ENCODE results near the gene AKNA.

Gene AKNA

DNA sequence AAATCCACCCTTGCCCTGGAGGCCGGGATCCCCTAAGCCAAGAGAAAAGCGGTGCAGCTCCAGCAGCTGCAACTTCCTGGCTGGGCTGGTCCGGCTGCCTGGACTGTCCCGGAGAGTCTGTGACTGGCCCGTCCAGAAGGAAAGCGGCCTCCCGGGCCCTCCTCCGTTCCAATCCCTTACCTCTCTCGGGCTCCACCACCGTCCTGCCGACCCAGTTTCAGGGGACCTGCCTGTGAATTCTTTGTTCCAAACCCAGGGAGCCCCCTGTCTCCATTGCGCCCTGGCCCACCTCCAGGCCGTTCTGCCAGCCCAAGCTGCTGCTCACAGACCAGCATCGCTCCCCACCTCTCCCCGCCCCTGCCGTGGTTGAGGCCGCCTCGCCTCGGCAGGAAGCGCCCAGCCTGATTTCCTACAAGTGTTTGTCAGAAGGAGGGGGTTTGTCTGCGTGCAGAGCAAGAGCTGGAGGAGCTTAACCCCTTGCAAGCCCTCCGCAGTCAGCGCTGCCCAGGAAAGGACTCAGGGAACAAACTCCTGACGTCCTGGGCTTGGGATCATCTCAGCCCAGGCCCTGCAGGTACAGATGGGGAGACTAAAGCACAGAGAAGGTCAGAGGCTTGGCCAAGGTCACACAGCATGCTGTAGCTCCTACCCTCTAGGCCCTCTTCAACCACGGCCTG, at the start of gene AKNA:
TSS of gene AKNA (minus strand) at position 303 of the 677 bp plus-strand sequence. CDS start 6,649 bp downstream, outside the sequence.
- peak; percentile 92 for DNase-seq

DNA sequence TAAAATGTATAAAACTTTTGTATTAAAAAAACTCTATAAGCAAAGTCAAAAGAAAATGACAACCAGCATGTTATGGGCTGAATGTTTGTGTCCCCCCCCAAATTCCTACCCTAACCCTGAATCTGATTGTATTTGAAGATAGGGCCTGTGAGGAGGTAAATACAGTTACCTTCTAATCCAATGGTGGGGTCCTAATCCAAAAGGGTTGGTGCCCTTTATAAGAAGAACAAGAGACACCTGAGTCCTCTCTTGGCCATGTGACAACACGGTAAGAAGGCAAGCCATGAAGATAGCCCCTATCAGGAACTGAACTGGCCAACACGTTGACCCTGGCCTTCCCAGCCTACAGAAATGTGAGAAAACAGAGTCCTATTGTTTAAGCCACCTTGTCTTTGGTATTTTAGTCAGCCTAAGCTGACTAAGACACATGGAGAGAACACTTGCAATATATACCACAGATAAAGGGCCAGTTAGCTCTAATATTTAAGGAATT, 49.7 kb upstream of the AKNA start:
- no peak for DNase-seq

DNA sequence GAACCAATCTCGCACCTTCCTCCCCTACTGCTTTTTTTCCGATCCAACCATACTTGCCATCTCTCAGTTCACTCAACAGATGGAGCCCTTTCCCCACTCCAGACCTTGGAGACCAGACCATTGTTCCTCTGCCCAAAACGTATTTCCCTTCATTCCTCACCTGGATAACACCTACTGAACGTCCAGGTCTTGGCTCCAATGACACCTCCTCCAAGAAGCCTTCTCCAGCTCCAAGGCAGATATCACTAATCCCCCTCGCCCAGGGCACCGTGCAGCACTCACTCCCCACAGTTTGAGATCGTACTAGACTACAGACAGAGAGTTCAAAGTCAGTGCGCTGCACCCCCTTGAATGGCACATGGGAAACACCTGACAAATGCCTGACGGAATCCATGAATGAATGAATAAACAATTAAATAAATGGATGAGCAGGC, 47.1 kb upstream of the AKNA start:
- no peak for DNase-seq

DNA sequence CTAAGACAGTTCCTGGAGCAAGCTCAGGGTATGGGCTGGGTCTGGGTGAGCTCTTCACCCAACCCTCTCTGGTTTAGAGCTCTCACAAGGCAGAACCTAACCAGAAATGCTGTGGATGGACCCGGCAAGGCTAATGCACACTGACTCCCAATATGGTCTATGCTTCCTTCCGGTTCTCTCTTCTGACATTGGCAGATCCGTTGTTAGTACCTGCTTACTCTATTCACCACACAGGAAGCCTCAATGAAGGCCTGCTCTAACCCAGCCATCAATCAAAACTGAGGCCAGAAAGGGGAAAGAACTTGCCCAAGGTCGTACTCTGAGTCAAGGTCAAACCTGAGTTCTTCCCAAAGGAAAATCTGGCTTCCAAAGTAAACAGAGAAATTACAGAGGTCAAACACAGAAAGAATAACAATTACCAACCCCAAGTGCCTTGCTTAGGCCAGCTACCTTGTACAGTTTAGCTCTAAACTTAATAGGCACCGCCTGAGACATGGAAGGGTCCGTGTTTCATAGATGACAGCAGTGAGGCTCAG, 46.0 kb upstream of the AKNA start:
- peak; percentile 3 for DNase-seq

DNA sequence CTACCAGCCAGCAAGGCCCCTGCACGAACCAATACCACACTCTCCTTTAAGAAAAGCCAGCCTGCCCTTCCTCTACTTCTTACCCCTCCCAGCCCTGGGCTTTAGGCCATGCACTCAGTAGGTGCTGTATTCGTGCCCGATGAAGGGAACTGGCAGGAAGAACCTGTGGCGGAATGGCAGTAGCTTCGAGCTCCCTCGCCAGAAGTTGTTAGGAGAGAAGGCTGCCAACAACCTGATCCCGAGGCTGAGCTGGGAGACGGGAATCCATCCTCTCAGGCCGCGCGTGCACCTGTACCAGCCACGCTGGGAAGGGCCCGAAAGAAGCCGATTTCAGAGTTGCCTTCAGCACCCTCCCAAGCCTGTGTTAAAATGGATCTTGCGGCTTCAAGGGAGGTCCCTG, 45.3 kb upstream of the AKNA start:
- peak; percentile 6 for DNase-seq

GRCh38 chr9:114432323-114433067, 44.7 kb upstream of the AKNA start:
- DNase-seq: peak; percentile 5

DNA sequence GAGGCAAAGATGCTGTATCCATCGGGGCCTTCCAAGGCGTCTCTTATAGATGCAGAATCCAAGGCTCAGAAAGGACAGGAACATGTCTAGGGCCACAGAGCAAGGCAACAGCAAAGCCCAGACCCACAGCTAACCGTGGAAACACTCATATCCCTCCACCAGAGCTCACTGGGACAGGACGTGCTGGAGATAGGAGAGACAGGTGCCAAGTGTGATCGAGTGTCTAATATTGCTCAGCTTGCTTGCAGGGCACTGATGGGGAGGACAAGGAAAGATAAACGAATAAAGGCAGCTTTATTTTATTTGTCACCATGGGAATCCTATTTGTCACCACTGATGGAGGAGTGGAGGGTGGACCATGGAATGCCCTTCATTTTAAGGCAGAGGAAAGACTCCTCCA, 44.0 kb upstream of the AKNA start:
- no peak for DNase-seq

DNA sequence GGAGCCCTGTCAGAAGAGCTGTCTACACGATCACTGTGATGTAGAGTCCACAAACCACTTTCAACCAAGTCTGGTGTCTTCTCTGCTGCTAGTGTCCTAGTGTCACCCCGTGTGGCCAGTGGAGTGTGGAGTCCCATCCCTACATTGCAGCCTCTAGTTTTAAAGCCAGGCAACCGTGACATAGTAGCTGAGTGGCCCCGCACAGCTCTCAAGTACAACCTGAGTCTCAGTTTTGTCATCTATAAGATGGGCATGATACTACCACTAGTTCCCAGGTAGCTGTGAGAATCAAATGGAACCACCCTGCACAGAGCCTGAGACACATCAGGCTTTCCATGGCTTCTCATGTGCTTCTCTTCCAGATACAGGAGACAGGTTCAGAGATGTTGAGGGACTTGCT, 43.2 kb upstream of the AKNA start:
- DNase-seq: no peak

DNA sequence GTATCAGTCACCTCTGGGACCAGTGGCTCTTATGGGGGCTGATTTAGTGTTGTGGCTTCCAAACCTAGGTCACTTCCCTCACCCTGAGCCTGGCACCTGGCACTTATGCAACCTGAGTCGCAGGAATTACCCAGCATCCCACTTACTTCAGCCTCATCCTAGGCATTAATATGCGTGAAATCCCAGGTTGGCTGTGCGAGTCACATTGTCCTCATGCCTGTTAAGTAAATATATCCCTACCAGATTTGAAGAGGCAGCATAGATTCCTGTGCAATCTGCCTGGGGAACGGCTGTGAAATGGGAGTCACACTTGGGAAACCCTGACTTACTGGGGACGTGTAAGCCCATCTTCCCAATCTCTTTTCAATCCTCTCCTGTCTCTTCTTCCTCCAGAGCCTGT, 42.7 kb upstream of the AKNA start:
- no peak for DNase-seq

GRCh38 chr9:114429488-114429887, 41.7 kb upstream of the AKNA start:
- DNase-seq: no peak

- DNase-seq: no peak
Measured at GRCh38 chr9:114428466-114428865, 40.7 kb upstream of the AKNA start.

DNA sequence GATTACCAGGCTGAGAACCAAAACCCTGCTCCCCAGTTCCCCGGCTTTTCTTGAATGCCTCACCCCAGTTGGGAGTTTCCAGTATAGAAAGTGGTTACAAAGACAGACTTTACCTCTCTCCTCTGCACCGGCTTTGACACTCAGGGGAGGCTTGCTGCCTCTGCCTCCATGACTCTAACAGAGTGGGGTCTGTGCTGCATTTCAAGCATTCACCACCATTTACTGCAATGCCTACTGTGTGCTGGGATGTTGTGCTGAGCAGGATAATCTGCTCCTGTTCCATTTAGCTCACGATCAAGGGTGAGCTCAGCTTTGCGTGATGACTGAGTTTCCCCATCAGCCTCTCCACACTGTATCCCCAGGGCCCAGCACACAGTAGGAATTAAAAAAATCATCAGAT, 39.9 kb upstream of the AKNA start:
- DNase-seq: no peak

DNA sequence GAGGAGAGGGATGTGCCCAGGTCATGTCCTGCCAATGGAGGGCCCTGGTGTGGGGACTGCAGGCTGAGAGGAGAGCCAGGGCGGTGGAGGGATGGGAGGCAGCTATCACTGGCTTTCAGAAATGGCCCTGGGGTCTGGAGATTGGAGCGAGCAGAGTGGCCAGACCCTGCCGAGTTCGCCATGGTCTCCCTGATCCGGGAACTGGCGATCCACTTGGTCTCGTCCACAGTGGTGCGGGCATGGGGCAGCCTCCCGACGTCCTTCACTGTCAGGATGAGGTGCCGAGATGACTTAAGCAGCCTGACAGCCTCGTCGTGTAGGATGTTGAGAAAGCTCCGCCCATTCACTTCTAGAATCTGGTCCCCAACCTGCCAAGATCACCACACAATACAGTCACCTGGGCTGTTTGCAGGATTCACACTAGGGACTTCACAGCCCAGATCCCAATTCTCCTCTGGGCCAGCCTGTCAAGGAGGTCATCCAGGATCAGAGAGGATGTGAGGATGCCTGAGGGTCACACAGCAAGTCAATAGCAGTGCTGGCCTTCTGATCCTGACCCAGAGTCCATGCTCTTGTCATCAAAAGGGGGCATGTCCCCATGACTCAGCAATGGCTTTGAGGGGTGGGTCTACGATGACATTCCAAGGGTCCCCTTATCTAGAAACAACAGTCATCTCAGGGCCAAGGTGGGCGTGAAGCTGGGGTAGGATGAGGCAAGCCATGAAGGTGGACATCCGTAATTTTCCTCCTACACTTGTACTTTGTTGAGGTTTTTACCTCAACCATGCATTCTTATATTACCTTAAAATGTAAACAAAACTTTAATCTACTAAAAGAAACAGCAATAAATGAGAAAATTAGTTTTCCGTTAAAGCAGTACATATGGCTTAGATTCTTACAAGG, 38.5 kb upstream of the AKNA start:
- no peak for DNase-seq

- DNase-seq: no peak
Measured at GRCh38 chr9:114425126-114425525, 37.3 kb upstream of the AKNA start.

DNA sequence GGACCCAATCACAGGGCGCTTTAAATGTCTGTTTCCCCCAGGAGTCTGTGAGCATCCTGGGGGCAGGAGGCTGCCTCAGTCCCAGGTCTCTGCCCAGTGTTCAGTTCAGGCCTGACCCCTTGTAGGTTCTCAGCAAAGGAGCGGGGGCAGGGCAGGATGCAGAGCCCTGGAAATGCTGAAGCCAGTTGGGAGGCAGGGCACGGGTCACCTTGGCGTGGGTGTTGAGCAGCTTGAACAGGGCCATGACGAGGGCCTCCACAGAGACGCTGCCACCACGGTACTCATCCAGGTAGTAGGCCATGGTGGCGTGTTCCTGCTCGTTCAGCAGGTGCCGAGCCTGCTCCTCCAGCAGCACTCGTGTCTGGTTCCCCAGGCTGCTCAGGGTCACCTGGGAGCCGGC, 36.3 kb upstream of the AKNA start:
- no peak for DNase-seq

DNA sequence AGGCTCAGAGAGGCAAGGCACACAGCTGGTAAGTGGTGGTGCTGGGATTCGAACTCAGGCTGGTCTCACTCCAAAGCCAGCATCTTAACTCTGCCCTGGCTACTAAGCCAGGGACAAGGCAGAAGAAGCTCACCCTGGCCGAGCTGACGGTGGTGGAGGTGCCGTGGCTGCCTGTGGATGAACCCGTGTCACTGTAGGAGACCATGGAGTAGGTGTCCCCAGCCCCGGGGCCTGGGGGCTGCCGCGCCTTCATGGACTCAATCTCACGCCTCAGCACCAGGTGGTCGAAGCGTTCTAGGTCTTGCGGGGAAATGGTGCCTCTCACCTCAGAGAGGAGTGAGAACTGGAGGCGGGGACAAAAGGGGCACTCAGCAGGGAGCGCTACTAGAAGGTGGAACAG, 35.4 kb upstream of the AKNA start:
- no peak for DNase-seq

GRCh38 chr9:114421147-114421546, 33.4 kb upstream of the AKNA start:
- no peak for DNase-seq

GRCh38 chr9:114419796-114420195, 32.0 kb upstream of the AKNA start:
- no peak for DNase-seq

GRCh38 chr9:114418053-114418452, 30.3 kb upstream of the AKNA start:
- no peak for DNase-seq

DNA sequence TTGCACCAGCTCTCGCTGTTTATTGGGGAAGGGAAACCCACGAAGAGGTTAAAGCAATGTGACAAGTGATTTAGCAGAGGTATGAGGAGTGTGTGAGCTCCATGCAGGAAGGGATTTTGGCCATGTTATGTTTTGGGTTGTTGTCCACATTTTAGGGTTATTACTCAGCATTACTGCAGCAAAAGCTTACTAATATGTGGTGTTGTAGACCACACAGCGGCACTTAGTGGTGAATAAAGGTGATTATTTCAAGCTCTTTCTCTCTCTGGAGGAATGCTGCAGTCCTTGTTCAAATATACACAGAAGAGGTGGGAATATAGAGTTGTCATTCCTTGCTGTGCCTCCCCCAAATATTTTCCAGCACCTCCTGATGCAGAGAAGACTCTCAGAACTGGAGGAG, 29.7 kb upstream of the AKNA start:
- no peak for DNase-seq

- DNase-seq: no peak
Measured at GRCh38 chr9:114416906-114417305, 29.1 kb upstream of the AKNA start.

DNA sequence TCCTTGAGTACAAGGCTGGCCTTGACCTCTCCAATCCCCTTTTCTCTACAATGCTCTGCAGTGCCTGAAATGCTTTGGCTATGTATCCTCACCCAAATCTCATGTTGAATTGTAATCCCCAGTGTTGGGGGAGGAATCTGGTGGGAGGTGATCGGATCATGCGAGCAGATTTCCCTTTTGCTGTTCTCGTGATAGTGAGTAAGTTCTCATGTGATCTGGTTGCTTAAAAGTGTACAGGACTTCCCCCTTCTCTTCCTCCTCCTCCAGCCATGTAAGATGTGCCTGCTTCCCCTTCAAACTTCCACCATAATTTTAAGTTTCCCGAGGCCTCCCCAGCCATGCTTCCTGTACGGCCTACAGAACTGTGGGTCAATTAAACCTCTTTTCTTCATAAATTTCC, 28.5 kb upstream of the AKNA start:
- no peak for DNase-seq

- no peak for DNase-seq
Measured at GRCh38 chr9:114414346-114414745, 26.6 kb upstream of the AKNA start.
